Lung (tissue), 12 donors: ENCODE results near the gene MEN1. TPM values are rescaled to one million over a fixed set of nuclear protein-coding genes. Genes with fewer than 3 reads are reported as not detected.

Experiments used
- ATAC-seq: fragments of 200-7000 bp; cut with Tn5 transposase; one replicate; pipeline ENCODE4 v1.9.1; 2020; ENCODE audit warnings: moderate number of reproducible peaks; ENCODE audit not compliant: insufficient read depth, low FRiP score
- DNase-seq, 3 donors: peaks; one replicate each; pipeline ENCODE4 v3.0.0-alpha.2; 2013 to 2017
- H3K27ac ChIP-seq, 2 donors: one replicate each; pipeline ENCODE4 v1.5.1; 2013; ENCODE audit warnings: mild to moderate bottlenecking in 2 of 2, moderate library complexity in 2 of 2, control low read depth in 1 of 2, inconsistent platforms in 1 of 2, low read depth in 1 of 2, low read length in 1 of 2
- H3K27me3 ChIP-seq, 3 donors: one replicate each; pipeline ENCODE4 v1.5.1; 2013; ENCODE audit warnings: low read length in 2 of 3; ENCODE audit not compliant: control insufficient read depth in 3 of 3, insufficient read depth in 3 of 3
- H3K36me3 ChIP-seq, 4 donors: one replicate each; pipeline ENCODE4 v1.5.1; 2013; ENCODE audit warnings: low read length in 4 of 4, mild to moderate bottlenecking in 1 of 4, moderate library complexity in 1 of 4; ENCODE audit not compliant: control insufficient read depth in 4 of 4, insufficient read depth in 4 of 4
- H3K4me1 ChIP-seq, 5 donors: one replicate each; pipeline ENCODE4 v1.5.1; 2013; ENCODE audit warnings: low read length in 5 of 5, mild to moderate bottlenecking in 2 of 5, moderate library complexity in 1 of 5; ENCODE audit not compliant: control insufficient read depth in 5 of 5, insufficient read depth in 5 of 5
- H3K4me3 ChIP-seq: one replicate; pipeline ENCODE4 v1.5.1; 2013; ENCODE audit warnings: mild to moderate bottlenecking, control low read depth, moderate library complexity
- H3K9ac ChIP-seq, 2 donors: one replicate each; pipeline ENCODE4 v1.5.1; 2013; ENCODE audit warnings: low read length in 2 of 2, control low read depth in 1 of 2; ENCODE audit not compliant: insufficient read depth in 1 of 2
- H3K9me3 ChIP-seq, 4 donors: one replicate each; pipeline ENCODE4 v1.5.1; 2013; ENCODE audit warnings: low read length in 3 of 4, mild to moderate bottlenecking in 1 of 4, moderate library complexity in 1 of 4; ENCODE audit not compliant: control insufficient read depth in 4 of 4, insufficient read depth in 3 of 4
- WGBS, 2 donors: extraction: QIAGEN DNeasy Blood & Tissue Kit; methylation state at CpG; one replicate each; pipeline ENCODE4 v1.1.7; 2013; 5-methylcytosine and 5-hydroxymethylcytosine counted together
- polyA plus RNA-seq, 2 donors: library from polyadenylated mRNA; stranded (reverse); fragments of 200-250 nt; gene quantifications; one replicate each; pipeline ENCODE4 v1.2.1, GENCODE V29; 2013
- total RNA-seq, 2 donors: library from RNA; depleted of rRNA in 1 of 2; stranded (reverse); fragments of >200 nt in 1 of 2; gene quantifications; one replicate each; pipeline ENCODE4 v1.2.1, GENCODE V29; 2014 to 2021
- TF ChIP-seq, protein P1 (sequence below): IDR thresholded peaks from 2 replicates; pipeline ENCODE4 v1.5.1; 2012; ENCODE audit warnings: mild to moderate bottlenecking; ENCODE audit errors: control extremely low read depth, extremely low read depth
- donor health status: control.
- donor health status: control.
- donor health status: Bipolar disorder and iron deficiency.
- donor health status: healthy.
- donor health status: DM: yes; HTN: yes; CAD: no.

Gene MEN1
- total and polyA plus RNA-seq, 4 donors: 15.0 to 24.9 (median 18.6) TPM

DNA sequence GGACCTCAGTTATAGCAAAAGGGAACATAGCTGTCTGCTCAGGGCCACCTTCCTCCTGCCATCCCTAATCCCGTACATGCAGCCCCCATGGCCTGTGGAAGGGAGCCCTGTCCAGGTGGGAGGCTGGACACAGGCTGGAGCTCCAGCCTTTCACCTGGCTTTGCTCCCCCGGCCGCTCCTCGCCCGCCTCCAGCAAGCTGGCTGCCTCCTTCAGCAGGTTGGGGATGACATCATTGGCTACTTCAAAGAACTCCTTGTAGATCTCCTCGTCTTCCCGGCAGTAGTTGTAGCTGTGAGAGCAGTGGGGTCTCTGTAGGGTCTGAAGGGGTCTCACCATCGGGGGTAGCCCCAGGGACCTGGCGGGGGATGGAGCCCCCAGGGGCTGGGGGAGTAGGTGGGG, 4.9 kb downstream of the MEN1 start:
- Histone ChIP-seq H3K36me3 (peaks cover 0 to 19% (median 15%) of the 10 kb centered on the region in 4 donors), H3K4me3 (no peak overlapping the region), H3K9me3 (no peaks in the 10 kb centered on the region), H3K27ac (no peak overlapping the region), H3K4me1 (peaks cover 4 to 31% (median 14%) of the 10 kb centered on the region in 5 donors), H3K9ac (no peak overlapping the region), H3K27me3 (no peaks in the 10 kb centered on the region)
- TF ChIP-seq, protein P1, sequence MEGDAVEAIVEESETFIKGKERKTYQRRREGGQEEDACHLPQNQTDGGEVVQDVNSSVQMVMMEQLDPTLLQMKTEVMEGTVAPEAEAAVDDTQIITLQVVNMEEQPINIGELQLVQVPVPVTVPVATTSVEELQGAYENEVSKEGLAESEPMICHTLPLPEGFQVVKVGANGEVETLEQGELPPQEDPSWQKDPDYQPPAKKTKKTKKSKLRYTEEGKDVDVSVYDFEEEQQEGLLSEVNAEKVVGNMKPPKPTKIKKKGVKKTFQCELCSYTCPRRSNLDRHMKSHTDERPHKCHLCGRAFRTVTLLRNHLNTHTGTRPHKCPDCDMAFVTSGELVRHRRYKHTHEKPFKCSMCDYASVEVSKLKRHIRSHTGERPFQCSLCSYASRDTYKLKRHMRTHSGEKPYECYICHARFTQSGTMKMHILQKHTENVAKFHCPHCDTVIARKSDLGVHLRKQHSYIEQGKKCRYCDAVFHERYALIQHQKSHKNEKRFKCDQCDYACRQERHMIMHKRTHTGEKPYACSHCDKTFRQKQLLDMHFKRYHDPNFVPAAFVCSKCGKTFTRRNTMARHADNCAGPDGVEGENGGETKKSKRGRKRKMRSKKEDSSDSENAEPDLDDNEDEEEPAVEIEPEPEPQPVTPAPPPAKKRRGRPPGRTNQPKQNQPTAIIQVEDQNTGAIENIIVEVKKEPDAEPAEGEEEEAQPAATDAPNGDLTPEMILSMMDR: no peak
- 91 to 97% methylated on average over 9 of the region's 9 CpGs for WGBS, 2 donors
- DNase-seq (no peak), ATAC-seq (no peak)

DNA sequence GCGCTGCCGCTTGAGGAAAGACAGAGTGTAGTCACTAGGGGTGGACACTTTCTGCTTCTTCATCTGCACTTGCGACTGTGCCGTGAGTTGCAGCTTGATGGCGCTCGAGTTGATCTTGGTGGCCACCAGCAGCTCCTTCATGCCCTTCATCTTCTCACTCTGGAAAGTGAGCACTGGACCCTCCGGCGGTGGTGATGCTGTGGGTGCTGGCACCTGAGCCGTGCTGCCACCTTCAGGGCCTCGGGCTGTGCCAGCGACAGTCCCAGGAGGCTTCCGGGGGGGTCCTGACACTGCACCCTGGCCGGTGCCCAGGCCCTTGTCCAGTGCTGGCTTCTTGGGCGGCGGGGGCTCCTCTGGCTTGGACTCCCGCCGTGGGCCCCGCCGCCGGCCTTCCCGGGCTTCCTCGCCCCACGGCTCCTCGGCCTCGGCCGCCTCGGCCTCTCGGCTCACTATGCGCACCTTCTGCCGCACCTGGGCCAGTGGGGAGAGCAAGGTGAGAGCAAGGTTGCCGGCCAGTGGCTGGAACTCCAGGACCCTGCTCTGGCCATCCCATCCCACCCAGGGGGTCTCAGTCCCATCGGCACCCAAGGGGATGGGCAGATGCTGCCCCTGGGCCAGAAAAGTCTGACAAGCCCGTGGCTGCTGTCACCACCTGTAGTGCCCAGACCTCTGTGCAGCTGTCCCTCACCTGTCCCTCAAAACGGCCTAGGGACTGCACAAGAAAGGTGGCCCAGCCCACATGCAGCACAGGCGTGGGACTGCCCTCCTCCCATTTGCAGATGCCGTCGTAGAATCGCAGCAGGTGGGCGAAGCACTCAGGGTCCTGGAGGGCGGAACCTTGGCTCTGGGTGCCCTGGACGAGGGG, 5.8 kb downstream of the MEN1 start:
- Histone ChIP-seq H3K9me3 (no peaks in the 10 kb centered on the region), H3K4me3 (no peak overlapping the region), H3K27me3 (no peaks in the 10 kb centered on the region), H3K9ac (no peak overlapping the region), H3K27ac (peak overlapping the region; percentile 87 to 91), H3K4me1 (peaks cover 4 to 29% (median 14%) of the 10 kb centered on the region in 5 donors), H3K36me3 (peaks cover 0 to 19% (median 15%) of the 10 kb centered on the region in 4 donors)
- ATAC-seq: no peak
- 93 to 95% methylated on average over 27 to 41 of the region's 41 CpGs for WGBS, 2 donors
- DNase-seq: no peak
- TF ChIP-seq, protein P1: no peak

DNA sequence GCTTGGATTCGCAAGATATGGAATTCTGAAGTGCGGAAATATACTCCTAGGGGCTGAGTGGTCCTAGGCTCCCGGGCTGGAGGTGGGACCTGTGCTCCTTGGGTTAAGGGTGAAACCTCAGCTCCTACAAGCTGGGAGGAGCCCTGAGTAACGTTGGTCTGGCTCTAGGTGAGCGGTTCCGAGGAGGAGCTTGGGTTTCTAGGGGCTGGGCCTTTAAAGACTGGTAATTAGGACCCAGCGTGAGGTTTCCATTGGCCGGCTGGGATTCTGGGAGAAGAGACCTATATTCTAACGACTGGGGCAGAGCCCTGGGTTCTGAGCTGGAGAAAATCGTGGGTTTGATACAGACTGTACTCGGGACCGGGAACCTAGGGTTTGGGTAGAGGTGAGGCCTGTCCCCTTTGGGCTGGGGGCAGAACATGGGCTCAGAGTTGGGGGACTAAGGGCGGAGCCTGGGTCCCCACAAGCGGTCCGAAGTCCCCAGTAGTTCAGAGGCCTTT, 6.5 kb downstream of the MEN1 start:
- Histone ChIP-seq H3K27me3 (no peaks in the 10 kb centered on the region), H3K4me3 (no peak overlapping the region), H3K4me1 (peaks cover 0 to 24% (median 11%) of the 10 kb centered on the region in 5 donors), H3K36me3 (peaks cover 0 to 25% (median 18%) of the 10 kb centered on the region in 4 donors), H3K9me3 (no peaks in the 10 kb centered on the region), H3K9ac (peak overlapping the region in 1 of 2 donors; percentile 73), H3K27ac (peak overlapping the region; percentile 87 to 91)
- whole genome bisulfite sequencing, 2 donors: 41 to 47% methylated on average over 15 of the region's 15 CpGs
- DNase-seq (no peak), ATAC-seq (no peak)
- TF ChIP-seq, protein P1: no peak
